Activated CD8-positive, alpha-beta memory T cell treated with anti-CD3 and anti-CD28 coated beads, Interleukin-2, amount 50 U/mL, for 4 hours (primary cell): ENCODE measurements around the gene CHAC2.
"Not testable (repeated sequence)": the region's sequence is repeated elsewhere in the genome, so short reads cannot be mapped to it uniquely, and the experiment has no call there.

ENCODE experiments used
- DNase-seq: peaks from one replicate; pipeline ENCODE4 v3.0.0-alpha.2; 2020

The CHAC2 gene

DNA sequence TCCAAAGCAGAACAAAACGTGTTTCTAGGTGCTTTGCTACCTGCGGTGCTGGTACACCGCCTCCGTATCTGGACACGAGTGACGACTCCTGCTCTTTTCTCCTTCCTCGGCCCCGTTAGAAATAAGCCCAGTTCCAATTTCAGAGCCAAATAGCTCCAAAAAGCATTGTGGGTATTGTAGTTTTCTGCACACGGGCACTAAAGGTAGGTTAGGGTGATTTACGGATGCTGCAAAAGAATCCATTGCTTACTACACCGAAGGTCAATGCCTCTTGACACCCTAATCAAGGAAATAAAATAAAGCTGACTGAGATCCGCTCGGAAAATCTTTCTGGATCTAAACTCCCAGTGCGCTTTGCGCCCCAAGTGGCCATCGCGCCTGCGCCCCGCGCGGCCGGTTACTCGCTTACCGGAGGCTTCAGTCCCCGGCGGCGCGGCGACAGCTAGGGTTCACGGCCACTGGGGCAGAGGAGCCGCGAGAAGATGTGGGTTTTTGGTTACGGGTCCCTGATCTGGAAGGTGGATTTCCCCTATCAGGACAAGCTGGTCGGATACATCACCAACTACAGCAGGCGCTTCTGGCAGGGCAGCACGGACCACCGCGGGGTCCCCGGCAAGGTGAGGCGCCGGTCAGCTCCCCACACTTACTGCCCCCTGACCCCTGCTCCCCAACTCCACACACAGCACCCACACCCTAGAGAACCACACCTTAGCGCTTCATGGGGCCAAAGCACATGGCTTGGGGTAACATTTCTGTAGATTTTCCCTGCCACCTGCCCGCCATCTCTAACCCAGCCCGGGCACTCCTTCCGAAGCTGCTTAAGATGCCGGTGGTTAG, at the start of gene CHAC2:
CHAC2 (plus strand) TSS at position 400 of the 837 bp plus-strand sequence; CDS start at position 483, 83 bp downstream.
- peak; percentile 83 for DNase-seq

DNA sequence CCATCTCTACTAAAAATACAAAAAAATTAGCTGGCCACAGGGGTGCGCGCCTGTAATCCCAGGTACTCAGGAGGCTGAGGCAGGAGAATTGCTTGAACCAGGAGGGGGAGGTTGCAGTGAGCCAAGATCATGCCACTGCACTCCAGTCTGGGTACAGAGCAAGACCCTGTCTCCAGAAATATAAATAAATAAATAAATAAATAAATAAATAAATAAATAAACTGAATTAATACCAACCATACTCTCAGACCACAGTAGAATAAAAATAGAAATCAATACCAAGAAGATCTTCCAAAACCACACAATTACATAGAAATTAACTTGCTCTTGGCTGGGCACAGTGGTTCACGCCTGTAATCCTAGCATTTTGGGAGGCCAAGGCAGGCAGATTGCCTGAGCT, 46.7 kb upstream of the CHAC2 start:
- not testable (repeated sequence) for DNase-seq

- no peak for DNase-seq
Measured at GRCh38 chr2:53724536-53724935, 43.1 kb upstream of the CHAC2 start.

GRCh38 chr2:53725662-53726061, 41.9 kb upstream of the CHAC2 start:
- no peak for DNase-seq

- no peak for DNase-seq
Measured at GRCh38 chr2:53727921-53728320, 39.7 kb upstream of the CHAC2 start.

DNA sequence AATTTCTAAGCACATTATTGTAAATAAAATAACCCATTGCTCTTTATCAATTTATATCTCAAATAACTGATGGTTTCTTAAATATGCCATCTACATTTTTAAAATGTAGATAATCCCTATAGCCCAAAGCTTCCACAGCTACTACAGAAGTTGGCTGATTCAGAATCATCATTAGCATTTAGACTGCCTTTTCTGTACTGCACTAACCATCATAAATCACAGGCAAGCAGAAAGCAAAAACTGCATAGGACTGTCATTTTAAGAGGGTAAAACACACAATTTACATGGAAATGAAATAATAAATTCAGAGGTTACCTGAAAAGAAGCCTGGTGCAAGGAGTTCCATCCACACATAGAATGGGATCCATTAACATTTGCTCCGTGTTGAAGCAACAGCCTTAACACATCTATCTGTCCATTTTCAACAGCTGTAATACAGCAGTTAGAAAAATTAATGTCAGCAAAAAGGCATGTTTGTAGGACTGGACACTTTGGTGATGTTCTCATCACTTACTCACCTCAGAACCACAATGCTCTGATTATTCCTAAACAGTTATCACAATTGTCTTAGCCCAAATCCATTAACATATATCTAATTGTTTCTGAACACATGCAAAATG, 38.4 kb upstream of the CHAC2 start:
- no peak for DNase-seq

- DNase-seq = no peak
Measured at GRCh38 chr2:53737091-53737490, 30.5 kb upstream of the CHAC2 start.

GRCh38 chr2:53739032-53739431, 28.6 kb upstream of the CHAC2 start:
- no peak for DNase-seq

- DNase-seq = no peak
Measured at GRCh38 chr2:53740170-53740569, 27.4 kb upstream of the CHAC2 start.

- DNase-seq = no peak
Measured at GRCh38 chr2:53744395-53745065, 23.1 kb upstream of the CHAC2 start.

GRCh38 chr2:53750041-53750768, 17.4 kb upstream of the CHAC2 start:
- DNase-seq = no peak

DNA sequence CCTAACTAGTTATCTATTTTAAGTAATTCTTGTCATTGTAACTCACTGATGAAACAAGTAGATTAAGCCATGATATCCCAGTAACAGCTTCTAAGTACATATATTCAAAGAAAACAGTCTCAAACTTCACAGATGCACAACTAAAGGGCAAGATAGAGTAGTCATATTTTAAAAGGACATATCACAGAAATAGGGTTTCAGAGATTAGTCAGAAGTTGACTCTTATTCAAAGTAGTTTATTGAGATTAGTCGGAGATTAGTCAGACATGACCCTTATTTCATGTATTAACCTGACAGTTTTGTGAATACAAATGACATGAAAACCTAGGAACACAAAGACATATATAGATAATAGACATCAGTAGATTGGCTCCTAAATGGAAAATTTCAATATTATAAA, 15.9 kb upstream of the CHAC2 start:
- DNase-seq = no peak

DNA sequence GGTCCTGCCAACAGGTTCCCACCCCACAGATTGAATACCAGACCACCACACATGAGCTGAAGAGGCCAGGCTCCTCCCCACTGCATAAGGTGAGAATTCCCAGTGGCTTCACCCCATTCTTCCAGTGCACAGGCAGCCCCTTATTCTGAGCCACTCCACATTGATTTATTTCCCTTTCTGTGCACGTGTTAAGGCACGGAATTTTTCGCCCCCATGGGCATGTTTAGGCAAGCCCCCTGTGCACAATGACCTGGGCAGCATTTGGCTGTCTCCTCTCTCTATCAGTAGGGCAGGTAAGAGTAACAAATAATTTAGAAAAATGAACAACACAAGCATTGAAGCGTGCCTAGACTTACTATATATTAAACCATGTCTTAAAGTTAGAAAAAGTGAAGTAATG, 15.2 kb upstream of the CHAC2 start:
- no peak for DNase-seq

DNA sequence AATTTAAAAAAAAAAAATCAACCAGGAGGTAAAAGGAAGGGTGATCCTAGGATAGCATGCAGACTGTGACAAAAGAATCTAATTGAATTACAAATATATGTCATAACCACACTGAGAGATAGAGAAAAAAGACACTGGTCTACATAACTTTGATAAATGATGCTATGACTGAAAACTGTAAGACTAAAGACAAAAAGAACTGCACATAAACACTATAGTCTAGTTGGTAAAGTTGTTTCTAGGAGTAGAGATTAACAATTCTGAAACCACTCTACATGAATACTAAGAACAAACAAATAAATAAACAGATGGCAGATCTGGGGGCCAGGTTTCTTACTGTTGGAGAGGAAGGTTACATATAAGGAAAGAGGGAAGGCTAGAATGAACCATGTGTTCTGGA, 14.6 kb upstream of the CHAC2 start:
- DNase-seq = no peak

GRCh38 chr2:53755121-53755520, 12.5 kb upstream of the CHAC2 start:
- DNase-seq = no peak

DNA sequence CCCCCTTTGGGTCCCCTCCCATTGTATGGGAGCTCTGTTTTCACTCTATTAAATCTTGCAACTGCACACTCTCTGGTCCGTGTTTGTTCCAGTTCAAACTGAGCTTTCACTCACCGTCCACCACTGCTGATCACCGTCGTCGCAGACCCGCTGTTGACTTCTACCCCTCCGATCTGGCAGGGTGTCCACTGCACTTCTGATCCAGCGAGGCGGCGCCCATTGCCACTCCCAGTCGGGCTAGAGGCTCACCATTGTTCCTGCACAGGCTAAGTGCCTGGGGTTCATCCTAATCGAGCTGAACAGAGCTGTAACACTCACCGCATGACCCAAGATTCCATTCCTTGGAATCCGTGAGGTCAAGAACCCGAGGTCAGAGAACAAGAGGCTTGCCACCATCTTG, 11.0 kb upstream of the CHAC2 start:
- no peak for DNase-seq

GRCh38 chr2:53757206-53757605, 10.4 kb upstream of the CHAC2 start:
- not testable (repeated sequence) for DNase-seq

DNA sequence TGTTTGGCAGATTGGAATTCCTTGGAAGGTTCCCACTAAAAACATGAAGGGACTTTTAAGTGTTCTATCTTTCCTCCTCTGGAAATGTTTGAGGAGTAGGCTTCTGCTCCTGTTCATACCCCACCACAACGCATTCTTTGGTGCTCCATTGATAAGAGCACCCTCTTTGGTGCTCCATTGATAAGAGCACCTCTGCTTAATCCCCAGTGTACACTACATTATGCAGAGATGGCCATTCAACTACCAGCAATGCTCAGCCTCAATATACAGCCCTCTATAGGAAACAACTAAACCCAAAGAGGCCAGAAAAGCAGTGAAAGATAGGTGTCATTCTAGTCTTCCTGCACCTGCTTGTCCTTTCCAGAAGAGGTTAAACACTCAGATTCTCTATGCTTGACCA, 1.8 kb upstream of the CHAC2 start:
- DNase-seq = no peak

- DNase-seq = no peak
Measured at GRCh38 chr2:53768242-53768542, 588 bp downstream of the CHAC2 start.

GRCh38 chr2:53769318-53769945, 1.8 kb downstream of the CHAC2 start:
- no peak for DNase-seq

GRCh38 chr2:53770264-53770663, 2.7 kb downstream of the CHAC2 start:
- DNase-seq = no peak

- DNase-seq = no peak
Measured at GRCh38 chr2:53777134-53777533, 9.5 kb downstream of the CHAC2 start.
